Fibroblast of skin of right quadriceps (primary cell): ENCODE data around the gene BTNL8.
A peak's percentile ranks its signal among the peaks of the same experiment; 100 is the strongest.

Source experiments
- DNase-seq: peaks from one replicate; pipeline ENCODE4 v3.0.0-alpha.2; 2013

The BTNL8 gene

GRCh38 chr5:180898621-180899246 lies at the start of gene BTNL8:
BTNL8 (plus strand) TSS chr5:180899159; CDS start chr5:180899311, 152 bp downstream.
- no peak for DNase-seq

GRCh38 chr5:180849827-180850226 lies 49.1 kb upstream of the BTNL8 start:
- no peak for DNase-seq

- DNase-seq, result no peak
Measured at GRCh38 chr5:180850434-180851078, 48.4 kb upstream of the BTNL8 start.

- no peak for DNase-seq
Measured at GRCh38 chr5:180852495-180852894, 46.5 kb upstream of the BTNL8 start.

GRCh38 chr5:180853121-180853847 lies 45.7 kb upstream of the BTNL8 start:
- no peak for DNase-seq

- no peak for DNase-seq
Measured at GRCh38 chr5:180853848-180854176, 45.1 kb upstream of the BTNL8 start.

GRCh38 chr5:180858586-180858985 lies 40.4 kb upstream of the BTNL8 start:
- DNase-seq, result no peak

GRCh38 chr5:180860273-180860886 lies 38.6 kb upstream of the BTNL8 start:
- peak; percentile 33 for DNase-seq

GRCh38 chr5:180860887-180861822 lies 37.8 kb upstream of the BTNL8 start, which contains the start of gene ZFP62:
ZFP62 (minus strand) TSS chr5:180861276; CDS start chr5:180861219, 57 bp downstream.
- DNase-seq, result peak; percentile 88

- DNase-seq, result no peak
Measured at GRCh38 chr5:180862645-180863044, 36.3 kb upstream of the BTNL8 start.

- DNase-seq, result peak; percentile 28
Measured at GRCh38 chr5:180865981-180866695, 32.8 kb upstream of the BTNL8 start.

- no peak for DNase-seq
Measured at GRCh38 chr5:180866985-180867384, 32.0 kb upstream of the BTNL8 start.

- DNase-seq, result peak; percentile 51
Measured at GRCh38 chr5:180868960-180869359, 30.0 kb upstream of the BTNL8 start.

- no peak for DNase-seq
Measured at GRCh38 chr5:180869587-180869986, 29.4 kb upstream of the BTNL8 start.

GRCh38 chr5:180870276-180871068 lies 28.5 kb upstream of the BTNL8 start:
- DNase-seq, result no peak

GRCh38 chr5:180872419-180872818 lies 26.5 kb upstream of the BTNL8 start:
- DNase-seq, result no peak

- DNase-seq, result no peak
Measured at GRCh38 chr5:180873615-180874520, 25.1 kb upstream of the BTNL8 start.

- no peak for DNase-seq
Measured at GRCh38 chr5:180874804-180875582, 24.0 kb upstream of the BTNL8 start.

GRCh38 chr5:180875860-180876426 lies 23.0 kb upstream of the BTNL8 start:
- no peak for DNase-seq
